NCI-H2107 treated with DMSO at 0.1 percent for 48 hours (cell line): ENCODE results near the gene PDE4D.
"Not testable (repeated sequence)": the region's sequence is repeated elsewhere in the genome, so short reads cannot be mapped to it uniquely, and the experiment has no call there.

Source experiments
- DNase-seq: peaks from one replicate; lab custom pipeline; 2025; ENCODE audit not compliant: unreplicated experiment; lab: John Stamatoyannopoulos, UW

The PDE4D gene

DNA sequence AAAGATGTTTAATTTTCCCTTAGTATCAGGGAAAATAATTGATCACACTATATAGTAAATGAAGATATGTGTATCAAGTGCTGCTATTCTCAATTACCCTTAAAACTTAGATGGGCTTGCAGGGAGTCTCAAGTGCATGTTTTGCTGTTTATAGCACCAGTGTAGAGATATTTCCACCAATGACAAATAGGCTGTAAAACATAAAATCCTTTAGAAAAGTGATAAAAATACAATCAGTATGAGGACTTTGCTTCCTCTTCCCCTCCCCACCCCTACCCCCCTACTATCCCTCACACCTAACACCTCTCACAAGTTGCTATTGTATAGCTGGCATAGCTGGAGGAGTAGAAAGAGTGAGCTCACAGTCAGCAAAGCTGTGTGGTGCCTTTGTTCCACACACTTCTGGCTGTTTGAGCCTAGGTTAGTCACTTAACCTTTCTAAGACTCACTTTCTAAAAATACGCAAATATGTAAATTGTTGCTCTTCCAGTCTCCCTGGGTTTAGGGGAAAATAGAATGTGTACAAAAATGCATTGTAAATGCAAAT lies 93.1 kb downstream of the PDE4D start:
- no peak for DNase-seq

GRCh38 chr5:59799668-59800346 lies 93.7 kb downstream of the PDE4D start:
- DNase-seq: peak; percentile 24

DNA sequence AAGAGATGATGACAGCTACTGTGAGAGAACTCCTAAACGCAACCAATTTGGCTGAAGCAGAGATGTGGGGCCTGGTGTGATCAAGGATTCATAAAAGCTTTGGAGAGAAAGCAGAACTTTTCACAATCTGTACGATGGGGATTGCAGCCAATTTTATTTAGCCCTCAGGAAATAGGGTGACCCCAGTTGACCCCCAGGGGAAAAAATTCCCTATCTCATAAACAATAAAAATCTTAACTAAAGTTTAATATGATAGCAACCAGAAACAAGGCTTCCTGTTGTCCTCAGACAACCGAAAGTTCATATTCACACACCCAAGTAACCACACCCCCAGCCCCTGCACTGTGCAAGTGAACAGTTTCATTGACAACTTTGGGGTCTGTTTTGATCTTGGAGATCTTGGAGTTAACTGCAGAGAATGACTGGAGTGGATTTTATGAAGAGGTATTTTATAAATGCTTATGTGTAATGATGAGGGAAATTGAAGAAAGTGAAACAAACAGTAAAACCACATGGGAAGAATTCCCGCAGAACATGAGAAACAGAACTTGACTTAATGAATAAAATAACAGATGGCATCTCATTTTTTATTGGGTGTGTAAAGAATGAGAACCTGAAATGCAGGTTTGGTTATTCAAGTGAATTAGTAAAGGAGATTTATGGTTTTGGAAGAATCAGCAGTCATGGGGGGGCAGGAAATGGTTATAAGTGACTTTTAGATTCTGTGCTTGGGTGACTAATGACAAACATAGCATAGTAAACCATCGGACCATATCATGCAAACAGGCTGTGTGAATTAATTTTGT lies 94.5 kb downstream of the PDE4D start:
- peak; percentile 4 for DNase-seq

- DNase-seq: no peak
Measured at GRCh38 chr5:59795141-59795540, 98.4 kb downstream of the PDE4D start.

- DNase-seq: no peak
Measured at GRCh38 chr5:59792983-59793585, 100.4 kb downstream of the PDE4D start.

DNA sequence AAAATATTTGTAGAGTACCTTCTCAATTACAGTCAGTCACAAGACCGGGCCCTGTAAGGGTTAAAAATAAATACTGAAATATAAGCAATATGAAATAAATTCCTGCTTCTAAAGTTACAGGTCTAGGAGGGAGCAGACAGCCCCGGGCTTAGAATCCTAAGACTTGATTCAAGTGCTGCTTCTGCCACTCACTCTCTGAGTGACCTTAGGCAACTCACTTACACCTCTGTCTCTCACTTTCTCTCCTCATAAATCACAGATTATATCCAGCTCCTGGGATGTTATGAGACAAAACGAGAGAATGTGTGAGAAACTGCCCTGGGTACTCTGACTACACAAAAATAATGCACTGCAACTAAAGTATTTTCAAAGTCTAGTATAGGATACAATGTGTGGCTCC lies 101.9 kb downstream of the PDE4D start:
- DNase-seq: no peak

DNA sequence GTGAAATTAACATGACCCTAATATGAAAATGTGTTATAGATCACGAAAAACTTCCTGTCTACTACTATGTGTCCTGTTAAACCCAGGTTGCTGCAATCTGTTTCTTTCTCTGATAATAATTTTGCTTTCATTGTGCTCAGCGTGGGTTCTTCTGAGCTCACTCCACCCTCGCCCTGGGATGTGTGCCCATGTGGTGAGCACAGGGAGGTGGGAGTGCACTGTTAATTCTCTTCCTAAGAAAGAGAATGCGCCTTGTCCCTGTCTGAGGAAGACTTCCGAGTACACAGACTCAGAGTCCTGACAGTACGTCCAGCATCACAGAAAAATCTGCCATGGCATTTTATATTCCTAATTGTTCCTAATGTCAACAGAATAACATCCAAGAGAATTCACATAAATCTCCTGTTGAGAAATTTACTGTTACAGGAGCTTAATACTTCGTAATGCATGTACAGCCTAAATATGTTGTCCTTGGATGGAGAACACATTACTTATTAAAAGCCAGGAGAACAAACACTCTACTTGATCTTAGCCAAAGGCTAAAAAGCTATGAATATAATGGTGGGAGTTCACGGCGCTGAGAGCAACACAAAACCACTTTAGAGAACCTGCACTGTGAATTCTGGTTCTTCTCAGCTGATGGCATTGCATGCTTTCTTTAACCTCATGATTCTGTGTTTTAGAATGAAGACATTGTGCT lies 102.6 kb downstream of the PDE4D start:
- DNase-seq: no peak

GRCh38 chr5:59790376-59790775 lies 103.2 kb downstream of the PDE4D start:
- DNase-seq: no peak

DNA sequence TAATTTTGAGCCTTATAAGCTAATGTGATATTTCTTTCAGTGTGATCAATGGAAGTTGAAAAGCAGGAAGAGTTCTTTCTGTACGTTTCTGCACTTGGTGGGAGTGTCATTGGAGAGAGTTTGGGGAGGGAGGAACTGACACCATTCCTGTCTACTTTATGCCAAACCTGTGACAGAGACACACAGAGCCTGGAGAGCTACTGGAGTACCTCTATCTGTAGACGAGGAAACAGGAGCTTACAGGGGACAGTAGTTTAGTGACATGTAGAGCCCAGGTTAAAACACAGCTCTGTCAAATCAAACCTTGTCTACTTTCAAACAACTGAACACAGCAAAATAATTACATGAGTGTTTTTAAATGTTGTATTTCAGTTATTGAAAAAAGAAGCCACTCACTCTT lies 103.6 kb downstream of the PDE4D start:
- DNase-seq: no peak

DNA sequence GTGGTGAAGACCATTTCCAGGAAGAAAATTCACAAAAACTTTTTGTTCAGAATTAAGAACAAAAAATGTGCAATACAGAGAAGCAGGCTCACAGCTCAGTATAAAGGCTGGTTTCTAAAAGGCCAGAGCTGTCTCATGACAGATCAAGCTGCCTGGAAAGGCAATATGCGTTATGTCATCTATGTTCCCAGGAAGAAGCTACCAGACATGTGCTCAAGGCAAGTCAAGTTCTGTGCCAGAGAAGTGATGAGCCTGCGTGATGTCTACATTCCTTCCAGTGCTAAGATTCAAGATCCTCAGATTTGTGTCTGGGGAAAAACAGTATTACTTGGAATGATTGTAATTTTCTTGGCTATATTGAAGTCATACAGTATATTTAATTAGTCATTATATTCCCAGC lies 104.3 kb downstream of the PDE4D start:
- no peak for DNase-seq

DNA sequence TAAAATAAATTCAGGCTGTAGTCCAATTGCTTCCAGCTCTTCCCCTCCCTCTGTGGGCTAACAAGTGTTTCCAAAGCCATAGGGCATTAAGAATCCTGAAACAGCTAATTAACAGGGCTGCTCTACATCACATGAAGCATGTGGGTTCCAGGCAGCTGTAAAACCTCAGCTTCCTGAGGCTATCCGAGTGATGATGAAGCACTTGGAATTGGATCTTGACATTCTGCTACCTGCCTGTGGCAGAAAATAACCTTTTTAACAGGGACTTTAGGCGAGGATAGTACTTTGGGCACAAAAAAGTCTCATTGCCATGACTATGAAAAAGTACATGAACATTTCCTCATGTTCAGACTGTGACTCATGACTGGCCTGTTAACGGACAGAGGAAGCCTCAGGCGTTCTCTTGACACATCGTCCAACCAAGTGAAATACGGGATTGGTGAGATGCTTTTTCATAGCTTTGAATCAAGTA lies 107.2 kb downstream of the PDE4D start:
- peak; percentile 2 for DNase-seq

DNA sequence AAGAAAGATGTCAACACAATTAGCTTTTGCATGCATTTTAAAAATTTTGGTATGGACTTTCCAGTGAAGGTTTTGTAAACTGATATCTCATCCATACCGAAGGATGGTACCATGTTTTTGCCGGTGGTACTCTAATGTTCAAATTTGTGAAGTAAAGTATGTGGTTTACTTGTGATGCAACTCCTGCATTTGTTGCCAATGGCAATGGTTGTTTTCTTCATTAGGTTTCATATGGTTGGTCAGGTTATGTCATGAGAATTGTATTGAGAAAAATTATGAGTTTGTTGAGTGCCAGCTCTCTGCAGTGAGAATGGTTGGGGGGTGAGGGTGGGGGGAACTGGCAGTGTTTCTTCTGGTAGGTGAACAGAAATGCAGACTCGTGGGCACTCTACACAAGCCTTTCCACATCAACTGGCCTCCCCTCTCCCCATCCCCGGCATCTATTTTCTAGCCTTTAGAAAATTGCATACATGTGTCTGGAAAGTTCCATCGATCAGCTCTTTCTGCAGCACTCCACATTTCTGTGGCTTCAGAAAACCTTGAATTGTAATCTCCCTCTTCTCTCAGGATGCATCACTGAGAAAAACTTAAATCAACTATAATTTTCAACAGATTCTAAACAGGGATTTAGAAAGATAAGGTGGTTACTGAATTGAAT lies 107.7 kb downstream of the PDE4D start:
- no peak for DNase-seq

GRCh38 chr5:59784708-59785107 lies 108.8 kb downstream of the PDE4D start:
- DNase-seq: not testable (repeated sequence)

GRCh38 chr5:59783264-59783663 lies 110.3 kb downstream of the PDE4D start:
- no peak for DNase-seq

GRCh38 chr5:59782856-59783255 lies 110.7 kb downstream of the PDE4D start:
- DNase-seq: no peak

GRCh38 chr5:59779453-59779852 lies 114.1 kb downstream of the PDE4D start:
- DNase-seq: no peak

DNA sequence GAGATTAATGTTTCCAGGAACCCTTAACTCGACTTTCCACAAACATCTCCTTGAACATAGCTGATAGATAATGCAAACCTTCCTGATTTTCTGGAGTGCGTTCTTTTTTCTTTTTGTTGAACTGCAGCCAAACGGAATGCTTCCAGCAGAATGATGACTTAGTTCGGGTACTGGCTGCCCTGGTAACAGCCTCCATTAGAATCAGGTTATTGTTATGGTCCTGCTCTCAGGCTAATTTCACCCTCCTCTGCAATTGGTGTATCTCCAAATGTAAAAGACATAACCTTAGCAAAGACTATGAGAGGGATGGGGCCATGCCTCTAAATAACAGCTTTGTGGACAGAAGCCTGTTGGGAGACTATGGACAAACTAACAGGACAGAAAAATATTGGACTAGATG lies 116.5 kb downstream of the PDE4D start:
- no peak for DNase-seq

GRCh38 chr5:59773294-59773693 lies 120.2 kb downstream of the PDE4D start:
- no peak for DNase-seq

- DNase-seq: no peak
Measured at GRCh38 chr5:59772757-59773156, 120.8 kb downstream of the PDE4D start.

- DNase-seq: no peak
Measured at GRCh38 chr5:59772206-59772605, 121.3 kb downstream of the PDE4D start.

GRCh38 chr5:59770953-59771352 lies 122.6 kb downstream of the PDE4D start:
- DNase-seq: no peak
